CD4-positive, alpha-beta T cell treated with Interleukin-4 for 4 hours (primary cell): ENCODE measurements around the gene UBE3C.

ENCODE experiments used
- DNase-seq: peaks from one replicate; pipeline ENCODE4 v3.0.0-alpha.2; 2020

Gene UBE3C

GRCh38 chr7:157299317-157299612 is 160.5 kb downstream of the UBE3C start:
- no peak for DNase-seq

GRCh38 chr7:157299613-157300368 is 161.1 kb downstream of the UBE3C start:
- DNase-seq, result peak; percentile 46

- no peak for DNase-seq
Observed at GRCh38 chr7:157300369-157300825, 161.7 kb downstream of the UBE3C start.

- DNase-seq, result no peak
Observed at GRCh38 chr7:157301610-157302120, 162.9 kb downstream of the UBE3C start.

GRCh38 chr7:157306846-157307838 is 168.4 kb downstream of the UBE3C start:
- DNase-seq, result no peak

- DNase-seq, result no peak
Observed at GRCh38 chr7:157309988-157310668, 171.4 kb downstream of the UBE3C start.

- DNase-seq, result no peak
Observed at GRCh38 chr7:157310676-157311185, 172.0 kb downstream of the UBE3C start.

GRCh38 chr7:157312941-157313340 is 174.2 kb downstream of the UBE3C start:
- DNase-seq, result no peak

GRCh38 chr7:157313645-157314044 is 174.9 kb downstream of the UBE3C start:
- DNase-seq, result no peak

GRCh38 chr7:157318015-157318706 is 179.4 kb downstream of the UBE3C start:
- DNase-seq, result no peak
